H1 (cell line): Measurements from ENCODE around the gene KLHL30. TPM values are rescaled to one million over a fixed set of nuclear protein-coding genes. Genes with fewer than 3 reads are reported as not detected.

ENCODE experiments used
- CBX5 ChIP-seq: fragments of 300-800, 300-1000 bp; sonication (generic); IDR thresholded peaks from 2 replicates; pipeline ENCODE4 v1.7.1; 2016; ENCODE audit warnings: antibody characterized with exemption, low read length, low read depth
- EZH2 ChIP-seq: fragments of 200-600 bp; sonication (generic); IDR thresholded peaks from 2 replicates; pipeline ENCODE4 v1.7.1; 2012; ENCODE audit warnings: low read depth, mild to moderate bottlenecking, moderate library complexity, low read length, inconsistent platforms; ENCODE audit not compliant: severe bottlenecking
- POLR2A ChIP-seq, 2 experiments: IDR thresholded peaks; 1 replicate in 1 of 2; 2 replicates in 1 of 2; pipeline ENCODE4 v1.6.1; 2011; ENCODE audit warnings: low read depth in 2 of 2, low read length in 2 of 2, mild to moderate bottlenecking in 2 of 2; ENCODE audit errors: control extremely low read depth in 1 of 2
- SIRT6 ChIP-seq: IDR thresholded peaks from one replicate; pipeline ENCODE4 v1.7.1; 2012; ENCODE audit warnings: low read length, inconsistent platforms
- SRF ChIP-seq: IDR thresholded peaks from 2 replicates; pipeline ENCODE4 v1.6.1; 2011; ENCODE audit warnings: mild to moderate bottlenecking, low read depth, low read length, moderate library complexity
- SUZ12 ChIP-seq: fragments of 200-600 bp; sonication (generic); IDR thresholded peaks from 2 replicates; pipeline ENCODE4 v1.6.1; 2012; ENCODE audit warnings: mild to moderate bottlenecking, inconsistent platforms, low read length, moderate library complexity, mixed read lengths
- TBP ChIP-seq: IDR thresholded peaks from 2 replicates; pipeline ENCODE4 v1.6.1; 2011; ENCODE audit warnings: low read depth, low read length, improper control_type of control experiment
- polyA plus RNA-seq, 7 experiments: library from polyadenylated mRNA; depleted of rRNA in 3 of 7; stranded (reverse) in 5 of 7; unstranded in 2 of 7; fragments of >200 nt in 5 of 7; fragments of 200-250 nt in 2 of 7; gene quantifications; 1 replicate in 5 of 7; 2 replicates in 1 of 7; 4 replicates in 1 of 7; pipeline versions ENCODE4 v1.2.1 to v1.2.3, GENCODE V29; 2011 to 2013; ENCODE audit warnings: missing spikeins in 2 of 7, mixed read lengths in 2 of 7
- total RNA-seq: library from RNA; stranded (reverse); fragmentation: NEBNext Ultra II Directional; extraction: Animal tissue kit (Norgen Biotek cat#: 25700); gene quantifications from 2 replicates; pipeline ENCODE4 v1.2.1, GENCODE V29; 2021
- TF ChIP-seq, protein P1 (sequence below): IDR thresholded peaks from 2 replicates; pipeline ENCODE4 v1.6.1; 2012; ENCODE audit warnings: low read length, inconsistent platforms

Gene KLHL30
- total and polyA plus RNA-seq, 2 of the 8 experiments (the other 6 are each of a cell fraction or from before 2014, with no cell fraction given), result not detected

DNA sequence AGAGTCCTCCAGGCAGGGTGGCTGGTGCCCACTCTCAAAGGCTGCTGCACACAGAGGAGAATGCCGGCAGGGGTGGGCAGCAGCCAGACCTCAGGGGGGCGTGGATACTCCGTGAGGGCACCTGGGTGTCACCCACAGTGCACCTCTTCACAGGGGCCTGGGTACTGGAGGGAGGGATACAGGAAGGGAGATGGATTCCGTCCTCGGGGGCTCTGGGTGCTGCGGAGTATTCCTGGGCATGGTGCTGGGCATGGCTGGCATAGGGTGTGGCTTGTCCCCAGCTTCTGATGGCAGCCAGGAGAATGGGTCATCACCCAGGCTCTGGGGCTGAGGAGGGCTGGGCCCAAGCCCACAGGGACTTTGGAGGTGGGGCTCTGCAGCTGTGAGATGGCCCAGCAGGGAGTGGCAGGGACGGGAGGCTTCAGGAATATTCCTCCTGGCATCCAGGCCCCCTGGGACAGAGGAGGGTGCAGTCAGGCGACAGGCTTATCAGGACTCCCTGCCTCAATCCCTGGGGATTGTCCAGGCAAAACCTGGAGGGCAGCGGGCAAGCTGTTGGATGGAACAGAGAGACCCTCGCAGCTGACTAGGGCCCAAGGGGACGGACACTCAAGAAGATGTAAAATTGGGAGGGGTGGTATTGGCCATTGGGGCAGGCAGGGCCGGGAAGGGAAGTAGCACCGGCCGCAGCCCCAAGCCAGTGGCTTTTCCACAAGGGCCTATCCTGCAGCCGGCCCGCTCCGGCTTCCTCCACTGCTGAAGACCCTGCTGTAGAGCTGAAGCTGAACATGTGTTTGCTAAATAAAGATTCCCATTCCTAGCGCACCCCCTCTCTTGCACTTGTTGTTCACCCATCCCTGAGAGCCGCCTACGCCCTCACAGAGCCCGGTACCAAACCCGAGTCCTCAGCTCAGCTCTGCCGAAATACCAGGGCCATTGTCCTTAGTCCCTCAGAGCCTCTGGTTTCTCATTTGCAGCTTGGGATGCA, 5.7 kb upstream of the KLHL30 start (continued):
- TF ChIP-seq, protein P1, sequence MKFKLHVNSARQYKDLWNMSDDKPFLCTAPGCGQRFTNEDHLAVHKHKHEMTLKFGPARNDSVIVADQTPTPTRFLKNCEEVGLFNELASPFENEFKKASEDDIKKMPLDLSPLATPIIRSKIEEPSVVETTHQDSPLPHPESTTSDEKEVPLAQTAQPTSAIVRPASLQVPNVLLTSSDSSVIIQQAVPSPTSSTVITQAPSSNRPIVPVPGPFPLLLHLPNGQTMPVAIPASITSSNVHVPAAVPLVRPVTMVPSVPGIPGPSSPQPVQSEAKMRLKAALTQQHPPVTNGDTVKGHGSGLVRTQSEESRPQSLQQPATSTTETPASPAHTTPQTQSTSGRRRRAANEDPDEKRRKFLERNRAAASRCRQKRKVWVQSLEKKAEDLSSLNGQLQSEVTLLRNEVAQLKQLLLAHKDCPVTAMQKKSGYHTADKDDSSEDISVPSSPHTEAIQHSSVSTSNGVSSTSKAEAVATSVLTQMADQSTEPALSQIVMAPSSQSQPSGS, result no peak
- TF ChIP-seq SUZ12, result no peak
- TF ChIP-seq SRF, result no peak
- TF ChIP-seq SIRT6, result no peak
- TF ChIP-seq TBP, result no peak
- no peak for TF ChIP-seq POLR2A (IDR thresholded peaks at IDR 0.05; ENCODE audit: control extremely low read depth in 1 of 2, low read depth in 2 of 2, low read length in 2 of 2)
- TF ChIP-seq CBX5, result no peak
- TF ChIP-seq EZH2, result no peak
- TF ChIP-seq, all 59 proteins: peak for 0
